HepG2 (cell line): ENCODE results near the gene ARF6. TPM values are rescaled to one million over a fixed set of nuclear protein-coding genes. Genes with fewer than 3 reads are reported as not detected.
A peak's percentile ranks its signal among the peaks of the same experiment; 100 is the strongest.

Experiments used
- ATAC-seq: fragments of 200-7000 bp; cut with Tn5 transposase; 3 replicates; pipeline ENCODE4 v1.9.1; 2020; ENCODE audit warnings: mild to moderate bottlenecking, moderate library complexity
- BruUV-seq: library from RNA; stranded (reverse); fragments of 400-500 nt; replicated peaks from 2 replicates; lab custom pipeline; 2021; lab: Mats Ljungman, UMichigan
- CTCF ChIA-PET: fragments of 300-600 bp; formaldehyde crosslinking; extraction: SDS; loops from one replicate; lab custom pipeline; 2021; ENCODE audit warnings: low total read pairs, inconsistent platforms, low intra/inter-chr PET ratio; lab: Yijun Ruan, JAX
- POLR2A ChIA-PET: fragments of 350-600 bp; sonication (Branson Sonifier 250); formaldehyde crosslinking; loops from one replicate; lab custom pipeline; 2020; ENCODE audit warnings: antibody characterized with exemption, inconsistent platforms; lab: Yijun Ruan, JAX
- DNase-seq: peaks from one replicate; pipeline ENCODE4 v3.0.0-alpha.2; 2015; ENCODE audit warnings: low spot score
- FAIRE-seq: peaks from 3 replicates; lab custom pipeline; 2011; peaks lifted over from hg19 to GRCh38; lab: Jason Lieb, UNC
- H2AFZ ChIP-seq: one replicate; pipeline ENCODE4 v1.6.1; 2011; ENCODE audit warnings: low read length, inconsistent platforms
- H3K27ac ChIP-seq: fragments of 300-600 bp; 3 replicates; pipeline ENCODE4 v1.8.0; 2011; ENCODE audit warnings: mixed run types, mild to moderate bottlenecking, mixed read lengths, low read length, inconsistent platforms; ENCODE audit not compliant: insufficient read depth; ENCODE audit errors: extremely low read length
- H3K27me3 ChIP-seq, 2 experiments: fragments of 200-600 bp in 1 of 2; 2 replicates in 1 of 2; 3 replicates in 1 of 2; pipeline versions ENCODE4 v1.6.0 to v1.8.0; 2011; ENCODE audit warnings: low read length in 2 of 2, mild to moderate bottlenecking in 2 of 2, moderate library complexity in 2 of 2, inconsistent platforms in 1 of 2; ENCODE audit not compliant: insufficient read depth in 2 of 2, control insufficient read depth in 1 of 2
- H3K36me3 ChIP-seq, 2 experiments: fragments of 200-600 bp in 1 of 2; replicated peaks in 1 of 2; 2 replicates in 1 of 2; 3 replicates in 1 of 2; pipeline versions ENCODE4 v1.5.1 to v1.8.0; 2011; ENCODE audit warnings: low read length in 2 of 2, inconsistent platforms in 1 of 2; ENCODE audit not compliant: insufficient read depth in 2 of 2, control insufficient read depth in 1 of 2
- H3K4me1 ChIP-seq: 2 replicates; pipeline ENCODE4 v1.5.1; 2012; ENCODE audit warnings: low read length, inconsistent platforms; ENCODE audit not compliant: insufficient read depth
- H3K4me2 ChIP-seq: 2 replicates; pipeline ENCODE4 v1.6.0; 2011; ENCODE audit warnings: low read depth, low read length, inconsistent platforms
- H3K4me3 ChIP-seq, 3 experiments: fragments of 200-600 bp in 1 of 3; sonication (generic), shearing (Covaris generic) in 1 of 3; replicated peaks in 1 of 3; 2 replicates each; pipeline ENCODE4 v1.5.1; 2011 to 2016; ENCODE audit warnings: low read length in 3 of 3, inconsistent platforms in 2 of 3, low read depth in 2 of 3, mild to moderate bottlenecking in 2 of 3, control low read depth in 1 of 3, mixed read lengths in 1 of 3; ENCODE audit not compliant: insufficient read depth in 1 of 3
- H3K79me2 ChIP-seq: one replicate; pipeline ENCODE4 v1.6.1; 2011; ENCODE audit warnings: low read length, inconsistent platforms; ENCODE audit not compliant: insufficient read depth
- H3K9ac ChIP-seq: 2 replicates; pipeline ENCODE4 v1.6.0; 2011; ENCODE audit warnings: mild to moderate bottlenecking, low read depth, low read length, inconsistent platforms; ENCODE audit not compliant: insufficient read depth
- H3K9me3 ChIP-seq: 2 replicates; pipeline ENCODE4 v1.5.1; 2012; ENCODE audit warnings: mild to moderate bottlenecking, low read length
- H4K20me1 ChIP-seq: 2 replicates; pipeline ENCODE4 v1.6.0; 2011; ENCODE audit warnings: inconsistent platforms, mild to moderate bottlenecking, low read length, moderate library complexity; ENCODE audit not compliant: insufficient read depth
- ATRX ChIP-seq: sonication (generic); formaldehyde crosslinking; IDR thresholded peaks from 2 replicates; pipeline ENCODE4 v1.4.0; 2020; ENCODE audit warnings: missing genetic modification reagents, borderline replicate concordance
- BRCA1 ChIP-seq: sonication (generic); formaldehyde crosslinking; IDR thresholded peaks from 2 replicates; pipeline ENCODE4 v1.4.0; 2020; ENCODE audit warnings: missing genetic modification reagents
- CREBL2 ChIP-seq: sonication (generic); formaldehyde crosslinking; IDR thresholded peaks from 2 replicates; pipeline ENCODE4 v1.8.1; 2023; ENCODE audit warnings: missing genetic modification reagents, mild to moderate bottlenecking, borderline replicate concordance
- DR1 ChIP-seq: sonication (generic); formaldehyde crosslinking; IDR thresholded peaks from 2 replicates; pipeline ENCODE4 v1.8.0; 2021; ENCODE audit warnings: mild to moderate bottlenecking, missing genetic modification reagents, inconsistent platforms
- ESRRA ChIP-seq: sonication (generic); formaldehyde crosslinking; IDR thresholded peaks from 2 replicates; pipeline ENCODE4 v1.5.1; 2020; ENCODE audit warnings: mild to moderate bottlenecking, low read depth, missing genetic modification reagents
- HDAC1 ChIP-seq: sonication (generic); formaldehyde crosslinking; IDR thresholded peaks from 2 replicates; pipeline ENCODE4 v1.5.1; 2020; ENCODE audit warnings: mild to moderate bottlenecking, missing genetic modification reagents
- HNF4A ChIP-seq: sonication (generic); formaldehyde crosslinking; IDR thresholded peaks from 2 replicates; pipeline ENCODE4 v1.4.0; 2020; ENCODE audit warnings: missing genetic modification reagents
- HNF4G ChIP-seq, 2 experiments: sonication (generic) in 1 of 2; formaldehyde crosslinking in 1 of 2; IDR thresholded peaks; 2 replicates each; pipeline versions ENCODE4 v1.4.0 to v1.6.1; 2011 to 2020; ENCODE audit warnings: borderline replicate concordance in 2 of 2, low read depth in 2 of 2, mild to moderate bottlenecking in 2 of 2, low read length in 1 of 2, missing genetic modification reagents in 1 of 2, moderate library complexity in 1 of 2
- JUNB ChIP-seq: sonication (generic); formaldehyde crosslinking; IDR thresholded peaks from 2 replicates; pipeline ENCODE4 v1.8.0; 2022; ENCODE audit warnings: missing genetic modification reagents, mild to moderate bottlenecking, borderline replicate concordance
- KLF9 ChIP-seq: IDR thresholded peaks from 2 replicates; pipeline ENCODE4 v1.6.1; 2016; ENCODE audit warnings: low read depth
- MAF1 ChIP-seq: sonication (generic); formaldehyde crosslinking; IDR thresholded peaks from 2 replicates; pipeline ENCODE4 v1.5.0; 2020; ENCODE audit warnings: missing genetic modification reagents, borderline replicate concordance
- MTF1 ChIP-seq: sonication (generic); formaldehyde crosslinking; IDR thresholded peaks from 2 replicates; pipeline ENCODE4 v1.5.0; 2020; ENCODE audit warnings: missing genetic modification reagents
- MXD4 ChIP-seq: IDR thresholded peaks from 2 replicates; pipeline ENCODE4 v1.6.1; 2016; ENCODE audit warnings: mild to moderate bottlenecking, missing biosample characterization, missing genetic modification reagents
- NFE2 ChIP-seq: sonication (generic); formaldehyde crosslinking; IDR thresholded peaks from 2 replicates; pipeline ENCODE4 v1.4.0; 2020; ENCODE audit warnings: missing genetic modification reagents
- PRDM15 ChIP-seq: sonication (generic); formaldehyde crosslinking; IDR thresholded peaks from 2 replicates; pipeline ENCODE4 v1.4.0; 2020; ENCODE audit warnings: missing genetic modification reagents
- TEAD2 ChIP-seq: sonication (generic); formaldehyde crosslinking; IDR thresholded peaks from 2 replicates; pipeline ENCODE4 v1.9.0; 2021; ENCODE audit warnings: missing genetic modification reagents
- ZNF274 ChIP-seq: sonication (generic); formaldehyde crosslinking; IDR thresholded peaks from 2 replicates; pipeline ENCODE4 v1.5.1; 2020; ENCODE audit warnings: mild to moderate bottlenecking, missing genetic modification reagents
- ZNF431 ChIP-seq: sonication (generic); formaldehyde crosslinking; IDR thresholded peaks from 2 replicates; pipeline ENCODE4 v1.9.0; 2022; ENCODE audit warnings: missing genetic modification reagents, low read depth, mild to moderate bottlenecking, borderline replicate concordance
- ZNF547 ChIP-seq: sonication (generic); formaldehyde crosslinking; IDR thresholded peaks from 2 replicates; pipeline ENCODE4 v1.5.1; 2020; ENCODE audit warnings: mild to moderate bottlenecking, missing genetic modification reagents
- ZNF782 ChIP-seq: sonication (generic); formaldehyde crosslinking; IDR thresholded peaks from 2 replicates; pipeline ENCODE4 v1.4.0; 2020; ENCODE audit warnings: missing genetic modification reagents, mild to moderate bottlenecking, borderline replicate concordance
- WGBS: methylation state at CpG from one replicate; pipeline ENCODE4 v1.1.6; 2017; ENCODE audit warnings: low lambda C conversion rate; 5-methylcytosine and 5-hydroxymethylcytosine counted together
- in situ Hi-C: cut with HindIII; loops from 2 replicates; pipeline ENCODE4 v1.10.0; 2017; ENCODE audit warnings: low pct_unique_long_range_greater_than_20kb; ENCODE audit not compliant: extremely low pct_ligation_motif_present
- intact Hi-C: fragments of 100-400 bp; cut with micrococcal nuclease; formaldehyde crosslinking; loops from one replicate; pipeline ENCODE4 v1.10.0; 2022; ENCODE audit not compliant: unreplicated experiment
- polyA plus RNA-seq, 8 experiments: library from polyadenylated mRNA; depleted of rRNA in 3 of 8; stranded (reverse) in 7 of 8; unstranded in 1 of 8; fragments of >200 nt; fragmentation: Illumina TruSeq in 4 of 8; extraction: Trizol in 4 of 8; gene quantifications; 2 replicates each; pipeline versions ENCODE4 v1.2.1 to v1.2.3, GENCODE V29; 2011 to 2016; ENCODE audit warnings: low read depth in 4 of 8, missing spikeins in 1 of 8, mixed read lengths in 1 of 8; ENCODE audit not compliant: insufficient read depth in 1 of 8
- total RNA-seq, 5 experiments: library from RNA; depleted of rRNA; stranded (reverse); fragments of >200 nt; fragmentation: Illumina TruSeq; extraction: Trizol; gene quantifications; 2 replicates each; pipeline ENCODE4 v1.2.3, GENCODE V29; 2016; ENCODE audit warnings: low read depth in 1 of 5

ARF6 gene
- total and polyA plus RNA-seq, 2 of the 13 experiments (the other 11 are each of a cell fraction or from before 2014, with no cell fraction given): 12.7 to 31.9 TPM

DNA sequence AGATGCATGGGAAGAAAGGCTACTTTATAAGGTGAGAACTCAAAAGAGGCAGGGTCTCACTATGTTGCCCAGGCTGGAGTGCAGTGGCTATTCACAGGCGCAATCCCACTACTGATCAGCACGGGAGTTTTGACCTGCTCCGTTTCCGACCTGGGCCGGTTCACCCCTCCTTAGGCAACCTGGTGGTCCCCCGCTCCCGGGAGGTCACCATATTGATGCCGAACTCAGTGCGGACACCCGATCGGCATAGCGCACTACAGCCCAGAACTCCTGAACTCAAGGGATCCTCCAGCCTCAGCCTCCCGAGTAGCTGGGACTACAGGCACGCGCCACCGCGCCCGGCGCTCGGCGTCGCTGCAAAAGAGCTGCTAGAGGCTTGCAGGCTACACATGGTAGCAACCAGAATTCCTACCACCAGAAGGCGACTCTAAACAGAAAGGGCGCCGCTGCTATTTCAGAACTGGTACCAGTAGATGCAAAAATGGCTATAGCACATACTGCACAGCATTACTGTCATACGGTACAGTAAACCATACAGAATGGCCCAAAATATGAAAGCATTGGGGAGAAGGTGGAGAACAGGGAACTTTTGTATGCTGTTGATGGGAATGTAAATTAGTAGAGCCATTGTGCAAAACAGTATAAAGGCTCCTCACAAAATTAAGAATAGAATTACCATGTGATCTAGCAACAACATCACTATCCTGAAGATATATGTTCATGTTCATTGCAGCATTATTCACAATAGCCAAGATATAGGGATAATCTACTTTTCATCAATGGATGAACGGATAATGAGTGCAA lies 39.1 kb upstream of the ARF6 start (continued):
- TF ChIP-seq TEAD2 (CRISPR knock-in tag) (peak; percentile 87; the same call in 1 of the 2 replicates), ATRX (CRISPR knock-in tag) (no peak), KLF9 (CRISPR knock-in tag) (no peak), MTF1 (CRISPR knock-in tag) (no peak), BRCA1 (CRISPR knock-in tag) (no peak), HDAC1 (no peak), DR1 (CRISPR knock-in tag) (no peak), MAF1 (CRISPR knock-in tag) (no peak), ZNF547 (CRISPR knock-in tag) (no peak), ZNF274 (no peak)

DNA sequence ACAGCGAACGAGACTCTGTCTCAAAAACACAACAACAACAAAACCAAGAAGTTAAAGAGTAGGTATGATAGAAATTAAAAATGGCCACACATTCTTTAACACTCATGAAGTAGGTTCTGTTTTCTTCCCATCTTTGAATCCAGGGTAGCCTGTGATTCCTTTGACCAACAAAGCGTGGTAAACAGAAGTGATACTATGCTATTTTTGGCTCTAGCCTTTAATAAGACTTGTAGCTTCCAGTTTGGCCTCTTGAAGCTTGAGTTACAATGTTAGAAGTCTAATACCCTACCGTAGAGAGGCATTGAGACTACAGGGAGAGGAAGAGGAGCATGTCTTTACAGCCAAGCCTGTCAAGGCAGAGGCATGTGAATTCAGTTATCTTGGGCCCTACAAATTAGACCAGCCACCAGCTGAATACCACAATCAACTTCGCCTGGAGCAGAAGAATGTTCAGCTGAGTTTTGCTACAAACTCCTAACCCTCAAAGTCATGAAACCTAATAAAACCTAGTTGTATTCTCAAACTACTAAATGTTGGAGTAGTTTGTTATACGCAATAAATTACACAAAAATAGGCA lies 35.4 kb upstream of the ARF6 start:
- ChIA-PET POLR2A (no interaction called here), CTCF (no interaction called here)
- Histone ChIP-seq H3K27me3 (no peaks in the 10 kb centered on the region; a peak in 1 of 5 replicates), H3K9ac (no peak overlapping the region), H3K36me3 (no peaks in the 10 kb centered on the region), H3K4me2 (no peak overlapping the region), H3K27ac (no peak overlapping the region), H3K4me1 (peaks cover 12% of the 10 kb centered on the region), H3K79me2 (peaks cover under 1% of the 10 kb centered on the region), H3K4me3 (no peak overlapping the region), H2AFZ (peak overlapping the region; percentile 57), H4K20me1 (no peaks in the 10 kb centered on the region), H3K9me3 (no peaks in the 10 kb centered on the region)
- no TSS peak for BruUV-seq
- ATAC-seq (no peak), FAIRE-seq (no peak), DNase-seq (no peak)
- in situ Hi-C loops: loop anchor here (25.0 kb wide), 2 partner anchors 380 to 680 kb away; partner anchors contain the start of genes MAP4K5 and SOS2
- TF ChIP-seq ZNF782 (CRISPR knock-in tag): no peak
- no peak for TF ChIP-seq NFE2 (CRISPR knock-in tag)
- TF ChIP-seq HNF4A (CRISPR knock-in tag): no peak
- no peak for TF ChIP-seq JUNB (CRISPR knock-in tag)
- no peak for TF ChIP-seq CREBL2 (CRISPR knock-in tag)
- TF ChIP-seq HNF4G (IDR thresholded peaks at IDR 0.05; ENCODE audit: borderline replicate concordance, low read depth, low read length): no peak
- no peak for TF ChIP-seq HNF4G (CRISPR knock-in tag; IDR thresholded peaks at IDR 0.05; ENCODE audit: borderline replicate concordance, low read depth)
- no peak for TF ChIP-seq MXD4 (CRISPR knock-in tag)
- no peak for TF ChIP-seq ZNF431 (CRISPR knock-in tag)
- TF ChIP-seq ESRRA: no peak
- no peak for TF ChIP-seq PRDM15 (CRISPR knock-in tag)
- WGBS: 62% methylated on average over 6 of the region's 6 CpGs
- intact Hi-C loops: no loop called here
